Right atrium auricular region (tissue), 2 donors: ENCODE data around the gene NAAA. TPM values are rescaled to one million over a fixed set of nuclear protein-coding genes. Genes with fewer than 3 reads are reported as not detected.
A peak's percentile ranks its signal among the peaks of the same experiment; 100 is the strongest.

Source experiments
- DNase-seq: peaks from one replicate; pipeline ENCODE4 v3.0.0-alpha.2; 2019; ENCODE audit warnings: low spot score
- H3K27ac ChIP-seq, 2 donors: fragments of 200-600 bp; sonication (generic); 1 replicate in 1 of 2; 2 replicates in 1 of 2; pipeline ENCODE4 v1.5.1; 2016 to 2019
- H3K27me3 ChIP-seq, 2 donors: fragments of 200-600 bp; sonication (generic); one replicate each; pipeline versions ENCODE4 v1.5.1 to v1.6.0; 2017 to 2019
- H3K36me3 ChIP-seq: fragments of 200-600 bp; sonication (generic); one replicate; pipeline ENCODE4 v1.5.1; 2016
- H3K4me1 ChIP-seq, 2 donors: fragments of 200-600 bp; sonication (generic); one replicate each; pipeline versions ENCODE4 v1.5.1 to v1.6.0; 2017 to 2019
- H3K4me3 ChIP-seq, 2 donors: fragments of 200-600 bp; sonication (generic); 1 replicate in 1 of 2; 2 replicates in 1 of 2; pipeline ENCODE4 v1.5.1; 2017 to 2019; ENCODE audit warnings: mild to moderate bottlenecking in 1 of 2, moderate library complexity in 1 of 2
- H3K9me3 ChIP-seq, 2 donors: fragments of 200-600 bp; sonication (generic); one replicate each; pipeline ENCODE4 v1.5.1; 2019
- total RNA-seq, 2 donors: library from RNA; depleted of rRNA; stranded (reverse); fragments of >200 nt; gene quantifications; one replicate each; pipeline ENCODE4 v1.1.0, GENCODE V29; 2016
- TF ChIP-seq, protein P1 (sequence below), 2 donors: fragments of 200-600 bp; sonication (generic); IDR thresholded peaks; one replicate each; pipeline ENCODE4 v1.5.1; 2019; ENCODE audit warnings: antibody characterized with exemption in 2 of 2

NAAA gene
- total RNA-seq, result 10 to 100 TPM; 39.5 to 54.6 TPM

DNA sequence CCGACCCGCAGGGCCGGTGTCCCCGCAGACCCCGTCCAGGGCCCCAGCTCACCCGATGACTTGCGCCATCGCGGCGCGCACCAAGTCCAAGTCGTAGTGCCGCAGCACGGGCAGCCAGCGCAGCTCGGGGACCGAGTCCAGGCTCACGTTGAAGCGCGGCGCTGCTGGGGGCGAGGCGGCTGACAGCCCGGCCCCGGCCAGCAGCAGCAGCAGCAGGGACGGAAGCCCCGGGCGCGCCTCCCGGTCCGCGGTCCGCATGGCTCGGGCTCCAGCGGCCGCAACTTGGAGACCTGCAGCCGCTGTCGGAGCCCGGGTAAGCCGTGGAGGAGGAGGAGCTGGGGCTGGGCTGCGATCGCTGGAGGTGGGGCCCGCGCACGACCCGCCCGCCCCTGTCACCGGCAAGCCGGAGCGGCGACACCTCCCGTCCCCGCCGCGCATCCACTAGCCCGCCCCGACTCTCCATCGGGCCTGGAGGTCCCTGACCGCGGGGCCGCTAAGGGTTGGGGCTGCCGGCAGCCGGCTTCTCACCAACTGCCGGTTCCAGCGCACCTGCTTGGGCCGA is at the start of gene NAAA:
TSS of gene NAAA (minus strand) at position 322 of the 562 bp plus-strand sequence. CDS start at position 258, 64 bp downstream.
- Histone ChIP-seq H3K9me3 (no peaks in the 10 kb centered on the region), H3K27me3 (no peaks in the 10 kb centered on the region), H3K4me3 (peak within 1 kb of the TSS; percentile 56 to 84), H3K36me3 (peaks cover 1% of the 10 kb centered on the region), H3K27ac (peak within 1 kb of the TSS; percentile 79 to 80), H3K4me1 (peaks cover 0 to 6% of the 10 kb centered on the region in 2 donors)
- TF ChIP-seq, protein P1, sequence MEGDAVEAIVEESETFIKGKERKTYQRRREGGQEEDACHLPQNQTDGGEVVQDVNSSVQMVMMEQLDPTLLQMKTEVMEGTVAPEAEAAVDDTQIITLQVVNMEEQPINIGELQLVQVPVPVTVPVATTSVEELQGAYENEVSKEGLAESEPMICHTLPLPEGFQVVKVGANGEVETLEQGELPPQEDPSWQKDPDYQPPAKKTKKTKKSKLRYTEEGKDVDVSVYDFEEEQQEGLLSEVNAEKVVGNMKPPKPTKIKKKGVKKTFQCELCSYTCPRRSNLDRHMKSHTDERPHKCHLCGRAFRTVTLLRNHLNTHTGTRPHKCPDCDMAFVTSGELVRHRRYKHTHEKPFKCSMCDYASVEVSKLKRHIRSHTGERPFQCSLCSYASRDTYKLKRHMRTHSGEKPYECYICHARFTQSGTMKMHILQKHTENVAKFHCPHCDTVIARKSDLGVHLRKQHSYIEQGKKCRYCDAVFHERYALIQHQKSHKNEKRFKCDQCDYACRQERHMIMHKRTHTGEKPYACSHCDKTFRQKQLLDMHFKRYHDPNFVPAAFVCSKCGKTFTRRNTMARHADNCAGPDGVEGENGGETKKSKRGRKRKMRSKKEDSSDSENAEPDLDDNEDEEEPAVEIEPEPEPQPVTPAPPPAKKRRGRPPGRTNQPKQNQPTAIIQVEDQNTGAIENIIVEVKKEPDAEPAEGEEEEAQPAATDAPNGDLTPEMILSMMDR (IDR thresholded peaks at IDR 0.05), result peak; percentile 30 to 57
- DNase-seq, result peak; percentile 81

DNA sequence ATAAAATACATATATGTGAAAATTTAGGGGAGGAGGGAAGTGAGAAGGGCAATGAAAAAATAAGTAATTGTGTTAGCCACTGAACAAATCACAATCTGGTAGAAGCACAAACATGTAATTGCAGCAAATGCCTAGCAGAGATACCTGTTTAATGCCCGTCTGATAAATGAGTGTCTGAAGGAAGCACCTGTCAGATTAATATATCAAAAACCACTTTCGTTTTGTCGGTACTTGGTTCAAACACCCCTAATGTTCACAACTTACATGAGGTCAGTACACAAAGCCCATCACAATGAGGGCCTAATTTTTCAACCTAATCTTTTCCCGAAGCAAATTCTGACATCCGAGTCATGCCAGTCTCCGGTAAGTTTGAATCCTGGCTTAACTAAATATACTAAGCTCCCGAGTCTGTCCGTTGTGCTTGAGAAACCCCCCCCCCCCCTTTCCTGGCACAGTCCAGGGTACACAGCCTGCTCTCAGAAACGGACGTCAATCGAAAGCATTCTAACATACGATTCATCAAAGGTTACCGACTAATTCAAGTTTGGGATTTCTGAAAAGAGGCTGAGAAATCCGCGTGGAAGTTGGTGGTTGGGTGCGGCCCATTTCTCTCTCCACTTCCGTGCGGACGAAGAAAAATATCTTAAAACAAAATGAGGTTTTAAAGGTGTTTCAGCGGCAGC is 49.2 kb upstream of the NAAA start:
- TF ChIP-seq, protein P1 (IDR thresholded peaks at IDR 0.05), result no peak
- peak overlapping the region; percentile 67 to 82 for H3K4me3 ChIP-seq
- no peak for DNase-seq
- no peaks in the 10 kb centered on the region for H3K36me3 ChIP-seq
- H3K9me3 ChIP-seq, result no peaks in the 10 kb centered on the region
- H3K4me1 ChIP-seq, result peaks cover 0 to 32% of the 10 kb centered on the region in 2 donors
- peak overlapping the region; percentile 75 to 80 for H3K27ac ChIP-seq
- H3K27me3 ChIP-seq, result no peaks in the 10 kb centered on the region

DNA sequence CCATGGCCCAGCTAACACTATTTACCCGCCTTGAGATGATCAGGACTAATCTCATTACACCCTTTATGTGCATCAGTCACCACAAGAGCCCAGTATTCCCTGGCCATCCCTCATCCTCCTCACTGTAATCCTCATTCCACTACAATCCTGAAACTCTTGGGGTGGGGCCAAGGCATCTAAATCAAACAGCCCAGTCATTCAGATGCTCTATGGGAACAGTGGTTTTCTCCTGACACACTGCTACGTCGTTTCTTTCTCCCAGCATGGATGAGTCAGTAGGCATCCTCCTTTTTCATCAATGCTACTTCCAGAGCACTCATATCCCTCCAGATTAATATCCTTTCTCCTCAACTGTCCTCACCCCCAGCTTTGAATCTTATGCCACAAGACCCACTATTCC is 44.3 kb upstream of the NAAA start:
- Histone ChIP-seq H3K4me1 (peaks cover 0 to 27% of the 10 kb centered on the region in 2 donors), H3K9me3 (no peaks in the 10 kb centered on the region), H3K36me3 (peaks cover 15% of the 10 kb centered on the region), H3K27ac (no peak overlapping the region), H3K4me3 (no peak overlapping the region), H3K27me3 (no peaks in the 10 kb centered on the region)
- TF ChIP-seq, protein P1 (IDR thresholded peaks at IDR 0.05), result no peak
- no peak for DNase-seq

DNA sequence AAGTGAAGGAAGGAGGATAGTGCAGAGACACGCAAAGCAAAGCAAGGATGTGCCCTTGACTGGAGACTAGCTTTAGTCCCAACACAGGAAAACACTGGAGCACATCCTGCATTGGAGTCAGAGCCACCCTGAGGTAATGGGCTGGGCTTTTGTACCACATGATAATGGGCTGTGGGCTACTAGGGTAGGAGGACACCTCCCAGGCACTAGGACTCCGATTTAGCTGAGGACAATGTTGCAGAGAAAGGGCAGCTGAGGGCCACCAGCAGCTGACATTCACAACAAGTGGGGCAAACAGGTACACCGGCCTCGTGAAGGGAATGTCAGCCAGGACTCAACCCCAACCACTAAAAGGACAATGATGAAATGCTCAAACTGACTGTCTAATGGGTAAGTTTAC is 39.8 kb upstream of the NAAA start:
- peaks cover 42% of the 10 kb centered on the region for H3K36me3 ChIP-seq
- no peak overlapping the region for H3K27ac ChIP-seq
- no peak for DNase-seq
- H3K4me3 ChIP-seq, result no peak overlapping the region
- H3K9me3 ChIP-seq, result no peaks in the 10 kb centered on the region
- no peaks in the 10 kb centered on the region for H3K4me1 ChIP-seq
- H3K27me3 ChIP-seq, result no peaks in the 10 kb centered on the region
- TF ChIP-seq, protein P1 (IDR thresholded peaks at IDR 0.05), result no peak

DNA sequence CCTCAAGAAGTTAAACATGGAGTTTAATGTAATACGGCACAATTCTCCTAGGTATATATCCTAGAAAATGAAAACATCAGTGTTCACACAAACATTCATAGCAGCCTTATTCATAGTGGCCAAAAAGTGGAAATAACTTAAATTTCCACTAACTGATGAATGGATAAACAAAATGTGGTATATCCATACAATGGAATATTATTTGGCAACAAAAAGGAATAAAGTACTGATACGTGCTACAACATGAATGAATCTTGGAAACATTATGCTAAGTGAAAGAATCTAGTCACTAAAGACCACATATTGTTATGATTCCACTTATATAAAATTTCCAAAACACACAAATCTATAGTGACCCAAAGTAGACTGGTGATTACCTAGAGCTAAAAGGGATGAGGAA is 35.4 kb upstream of the NAAA start:
- Histone ChIP-seq H3K9me3 (no peaks in the 10 kb centered on the region), H3K27me3 (no peaks in the 10 kb centered on the region), H3K4me3 (no peak overlapping the region), H3K4me1 (no peaks in the 10 kb centered on the region), H3K36me3 (peaks cover 81% of the 10 kb centered on the region), H3K27ac (no peak overlapping the region)
- TF ChIP-seq, protein P1 (IDR thresholded peaks at IDR 0.05), result no peak
- DNase-seq, result no peak
